Stimulated activated CD4-positive, alpha-beta T cell treated with anti-CD3 and anti-CD28 coated beads, Interleukin-2, amount 100 ng/mL, for 24 hours (primary cell): ENCODE results near the gene FBXW2.
"Not testable (repeated sequence)": the region's sequence is repeated elsewhere in the genome, so short reads cannot be mapped to it uniquely, and the experiment has no call there.

Experiments
- DNase-seq, 2 donors: peaks; one replicate each; pipeline ENCODE4 v3.0.0-alpha.2; 2020

Gene FBXW2

GRCh38 chr9:120778758-120779157 is 14.5 kb downstream of the FBXW2 start:
- DNase-seq = no peak

- no peak for DNase-seq
These were observed 16.0 kb downstream of the FBXW2 start for GRCh38 chr9:120777229-120777628.

DNA sequence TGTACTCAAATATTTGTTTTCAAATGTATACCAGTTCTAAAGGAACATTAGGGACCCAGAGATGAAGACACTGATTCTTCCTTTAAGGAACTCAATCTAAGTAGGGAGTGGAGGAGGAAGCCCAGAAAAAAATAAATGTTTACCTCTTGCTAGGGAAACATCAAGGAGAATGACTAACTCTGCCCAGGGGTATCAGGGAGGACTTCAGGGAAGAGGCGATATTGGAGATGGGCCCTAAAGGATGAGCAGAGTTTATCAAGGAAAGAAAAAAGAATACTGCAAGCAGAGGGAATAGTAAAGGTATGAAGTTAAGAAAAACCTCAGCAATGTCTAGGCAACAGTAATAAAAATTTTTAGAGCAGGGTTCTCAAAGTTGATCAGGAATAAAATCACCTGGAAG is 16.4 kb downstream of the FBXW2 start:
- DNase-seq = no peak

- no peak for DNase-seq
These were observed 17.4 kb downstream of the FBXW2 start for GRCh38 chr9:120775859-120776258.

- no peak for DNase-seq
These were observed 18.5 kb downstream of the FBXW2 start for GRCh38 chr9:120774719-120775118.

GRCh38 chr9:120773256-120773655 is 20.0 kb downstream of the FBXW2 start:
- no peak for DNase-seq

GRCh38 chr9:120770931-120771330 is 22.3 kb downstream of the FBXW2 start:
- DNase-seq = no peak

DNA sequence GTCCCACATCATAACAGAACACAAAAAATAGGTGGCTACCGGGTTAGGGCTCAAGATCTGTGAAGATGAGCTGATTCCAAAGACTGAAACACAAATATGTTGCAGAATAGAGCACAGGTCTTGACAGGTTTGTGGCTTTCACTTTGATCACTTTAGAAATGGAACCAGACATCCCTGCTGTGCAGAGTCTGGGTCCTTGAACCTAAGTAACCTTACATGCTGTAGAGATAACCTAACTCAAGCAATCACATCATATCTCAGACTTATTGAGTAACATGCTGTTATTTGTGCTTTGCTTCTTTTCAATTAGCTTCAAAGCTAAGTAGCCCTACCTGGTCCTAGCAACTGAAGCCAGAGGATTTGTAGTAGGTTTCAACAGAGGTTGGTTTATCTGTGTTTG is 24.3 kb downstream of the FBXW2 start:
- no peak for DNase-seq

- DNase-seq = no peak
These were observed 25.0 kb downstream of the FBXW2 start for GRCh38 chr9:120768247-120768646.

GRCh38 chr9:120767451-120767850 is 25.8 kb downstream of the FBXW2 start:
- no peak for DNase-seq

DNA sequence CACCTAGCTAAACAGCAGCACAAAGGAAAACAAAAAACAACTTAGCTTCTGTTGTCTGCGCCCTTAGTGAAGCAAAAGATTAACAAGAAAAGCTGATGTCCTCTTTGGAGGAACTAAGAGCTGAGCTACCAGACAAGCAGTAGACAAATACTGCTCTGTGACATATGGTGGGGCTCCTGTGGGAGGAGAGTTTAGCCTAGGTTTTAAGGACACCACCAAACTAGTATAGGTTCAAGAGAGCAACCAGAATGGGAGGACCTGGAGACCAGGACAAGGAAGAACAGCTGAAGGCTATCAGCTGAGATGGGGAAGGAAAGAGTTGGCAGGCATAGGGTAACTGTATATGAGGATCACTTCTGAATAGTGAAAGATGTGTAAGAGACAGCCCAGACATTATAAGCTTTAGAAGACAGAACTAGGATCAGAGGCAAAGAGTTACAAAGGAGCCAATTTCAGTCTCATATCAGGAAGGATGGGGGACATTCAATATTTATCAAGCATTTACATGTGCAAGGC is 27.2 kb downstream of the FBXW2 start:
- DNase-seq = no peak

DNA sequence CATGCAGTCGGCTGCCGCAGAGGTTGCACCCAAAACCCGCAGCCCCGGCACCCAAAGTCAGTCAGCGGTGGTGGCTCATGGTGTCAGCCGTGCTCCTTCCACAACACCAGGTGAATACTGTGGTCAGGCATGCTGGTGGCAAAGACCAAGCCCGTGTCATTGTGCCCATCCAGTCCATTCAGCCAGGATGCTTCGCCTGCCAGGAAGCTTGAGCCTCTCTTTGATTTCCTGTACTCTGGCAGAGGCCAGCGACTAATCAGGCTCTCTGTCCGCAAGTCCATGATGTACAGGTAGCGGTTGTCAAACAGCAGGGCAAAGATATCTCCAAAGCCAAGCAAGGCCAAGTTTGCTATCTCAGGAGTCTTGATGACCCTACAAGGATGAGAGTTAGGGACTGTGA is 28.7 kb downstream of the FBXW2 start:
- no peak for DNase-seq

- DNase-seq = no peak
These were observed 32.2 kb downstream of the FBXW2 start for GRCh38 chr9:120761006-120761405.

- no peak for DNase-seq
These were observed 33.3 kb downstream of the FBXW2 start for GRCh38 chr9:120759755-120760400.

GRCh38 chr9:120758544-120758943 is 34.7 kb downstream of the FBXW2 start:
- DNase-seq = no peak

DNA sequence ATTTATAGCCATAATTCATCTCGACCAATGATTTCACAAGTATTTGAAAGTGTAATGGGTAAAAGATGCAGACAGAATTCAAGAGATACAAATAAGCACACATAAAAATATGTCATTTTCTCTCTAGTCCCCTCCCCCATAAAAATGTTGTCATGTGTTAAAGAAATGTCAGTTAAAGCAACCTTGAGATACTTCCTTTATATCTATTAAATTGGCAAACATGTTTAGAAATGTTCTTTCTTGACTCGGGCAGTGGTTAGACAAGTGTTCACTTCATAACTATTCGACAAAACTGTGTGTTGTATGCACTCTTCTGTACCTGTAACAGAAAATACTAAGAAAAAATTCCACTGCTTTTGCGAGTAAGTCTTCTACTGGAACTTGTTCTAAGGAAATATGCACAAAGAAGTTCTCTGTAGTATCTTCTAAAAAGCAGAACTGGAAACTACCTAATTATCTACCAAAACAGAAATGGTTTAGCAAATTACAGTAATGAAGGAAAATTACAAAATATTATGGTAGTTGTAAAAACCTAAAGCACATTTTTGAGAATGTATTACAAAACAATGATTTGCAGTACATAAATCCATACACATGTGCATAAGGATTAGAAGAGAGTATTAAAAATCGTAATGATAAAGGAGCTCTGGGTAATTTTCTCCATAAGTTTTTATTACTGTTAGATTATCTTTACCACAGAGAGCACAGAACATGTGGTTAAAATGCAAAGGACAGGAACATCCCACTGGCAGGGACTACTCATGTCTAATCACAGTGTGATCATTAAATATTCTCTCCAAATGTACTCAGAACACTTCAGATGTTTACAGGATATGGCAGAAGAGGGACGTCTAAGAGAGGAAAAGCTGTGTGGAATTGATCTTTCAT is 35.9 kb downstream of the FBXW2 start:
- no peak for DNase-seq

DNA sequence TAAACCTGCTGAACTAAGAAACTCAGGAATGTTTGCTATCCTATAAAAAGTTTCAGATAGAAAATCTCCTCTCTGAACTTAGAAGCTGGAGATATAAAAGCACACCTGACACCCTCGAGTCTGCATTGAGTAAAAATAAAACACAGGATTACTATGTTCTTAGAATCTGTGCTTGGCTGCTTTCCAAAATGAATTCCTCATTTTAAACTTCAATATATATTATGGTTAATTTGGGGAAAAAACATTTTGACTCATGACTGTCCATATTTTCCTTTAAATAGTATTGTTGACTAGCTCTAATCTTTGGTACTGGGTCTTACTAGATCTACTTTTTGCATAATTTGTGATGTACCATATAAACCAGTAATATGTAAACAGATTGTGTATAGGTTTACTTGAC is 36.7 kb downstream of the FBXW2 start:
- no peak for DNase-seq

DNA sequence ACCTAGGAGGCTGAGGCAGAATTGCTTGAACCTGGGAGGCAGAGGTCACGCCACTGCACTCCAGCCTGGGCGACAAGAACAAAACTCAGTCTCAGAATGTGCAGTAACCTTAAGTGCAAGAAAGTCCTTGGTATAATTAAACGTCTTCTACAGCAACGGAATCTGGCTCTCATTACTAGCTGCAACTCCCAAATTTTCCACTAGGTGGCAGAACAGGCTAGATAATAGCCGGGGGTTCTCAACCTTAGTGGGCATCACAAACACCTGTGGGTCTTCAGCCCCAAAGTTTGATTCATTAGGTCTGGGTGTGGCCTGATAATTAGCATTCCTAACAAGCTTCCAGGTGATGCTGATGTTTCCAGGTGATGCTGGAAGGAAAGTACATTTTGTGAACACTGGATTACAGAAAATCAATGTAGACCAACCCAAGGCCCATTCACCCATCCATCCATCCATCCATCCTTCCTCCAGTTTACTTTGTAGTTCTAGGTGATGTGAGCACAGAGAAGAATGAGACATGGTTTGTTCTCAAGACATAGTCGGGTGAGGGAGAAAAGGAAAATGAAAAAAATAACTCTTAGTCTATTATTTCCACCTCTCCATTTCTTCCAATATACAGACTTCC is 37.3 kb downstream of the FBXW2 start:
- DNase-seq = peak; percentile 64 to 79

DNA sequence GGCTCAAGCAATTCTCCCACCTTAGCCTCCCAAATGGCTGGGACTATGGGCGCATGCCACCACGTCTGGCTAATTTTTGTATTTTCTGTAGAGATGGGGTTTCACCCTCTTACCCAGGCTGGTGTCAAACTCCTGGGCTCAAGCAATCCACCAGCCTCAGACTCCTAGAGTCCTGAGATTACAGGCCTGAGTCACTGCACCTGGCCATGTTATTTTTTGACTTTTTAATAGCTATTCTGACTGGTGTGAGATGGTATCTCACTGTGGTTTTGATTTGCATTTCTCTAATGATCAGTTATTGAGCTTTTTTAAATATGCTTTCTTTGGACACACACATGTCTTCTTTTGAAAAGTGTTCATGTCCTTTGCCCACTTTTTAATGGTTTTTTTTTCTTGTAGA is 38.2 kb downstream of the FBXW2 start:
- DNase-seq = no peak

DNA sequence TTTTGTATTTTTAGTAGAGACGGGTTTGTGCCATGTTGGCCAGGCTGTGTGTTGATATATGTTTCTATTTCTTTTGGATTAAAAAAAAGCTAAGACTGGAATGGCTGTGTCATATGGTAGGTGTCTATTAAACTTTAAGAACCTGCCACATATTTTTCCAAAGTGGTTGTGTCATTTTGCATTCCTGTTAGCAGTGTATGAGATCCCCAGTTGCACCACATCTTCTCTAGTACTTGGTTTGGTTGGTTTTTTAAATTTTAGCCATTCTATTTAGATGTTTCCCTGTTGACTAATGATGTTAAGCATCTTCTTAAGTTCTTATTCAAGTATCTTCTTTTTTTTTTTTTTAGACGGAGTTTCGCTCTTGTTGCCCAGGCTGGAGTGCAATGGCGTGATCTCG is 42.8 kb downstream of the FBXW2 start:
- no peak for DNase-seq

GRCh38 chr9:120746366-120746765 is 46.9 kb downstream of the FBXW2 start:
- not testable (repeated sequence) for DNase-seq

DNA sequence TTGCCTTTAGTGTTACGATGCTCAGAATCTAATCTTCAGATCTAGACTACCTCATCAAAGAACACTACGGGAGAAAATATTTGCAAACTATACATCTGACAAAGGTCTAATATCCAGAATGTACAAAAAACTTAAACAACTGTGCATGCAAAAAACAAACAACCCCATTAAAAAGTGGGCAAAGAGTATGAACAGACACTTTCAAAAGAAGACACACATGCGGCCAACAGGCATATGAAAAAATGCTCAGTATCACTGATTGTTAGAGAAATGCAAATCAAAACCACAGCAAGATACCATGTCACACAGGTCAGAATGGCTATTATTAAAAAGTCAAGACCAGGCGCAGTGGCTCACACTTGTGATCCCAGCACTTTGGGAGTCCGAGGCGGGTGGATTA is 47.9 kb downstream of the FBXW2 start:
- no peak for DNase-seq

- no peak for DNase-seq
These were observed 50.2 kb downstream of the FBXW2 start for GRCh38 chr9:120742951-120743416.

GRCh38 chr9:120741701-120742100 is 51.5 kb downstream of the FBXW2 start:
- no peak for DNase-seq
